A549 treated with RU486 at 1 μM for 4 hours (cell line): ENCODE data around the gene KIR2DL1. TPM values are rescaled to one million over a fixed set of nuclear protein-coding genes. Genes with fewer than 3 reads are reported as not detected.

ENCODE experiments used
- total RNA-seq: library from RNA; stranded (reverse); fragments of 200-300 nt; extraction: Qiagen RNA extraction; gene quantifications from 5 replicates; pipeline ENCODE4 v1.2.3, GENCODE V29; 2022; ENCODE audit warnings: low read depth

The KIR2DL1 gene
- total RNA-seq = not detected in 5 replicates

GRCh38 chr19:54769646-54770045 lies at the start of gene KIR2DL1:
KIR2DL1 (plus strand) TSS chr19:54769793; CDS start chr19:54769851, 58 bp downstream.

GRCh38 chr19:54724142-54724541 lies 45.5 kb upstream of the KIR2DL1 start, which contains the start of gene KIR3DL3:
KIR3DL3 (plus strand) TSS chr19:54724442; CDS start chr19:54724497, 55 bp downstream.

GRCh38 chr19:54738306-54738705 lies 31.3 kb upstream of the KIR2DL1 start, which contains the start of gene KIR2DL3:
KIR2DL3 (plus strand) TSS chr19:54738513; CDS start chr19:54738546, 33 bp downstream.

GRCh38 chr19:54803410-54803809 lies 33.8 kb downstream of the KIR2DL1 start, which contains the start of gene KIR2DL4:
KIR2DL4 (plus strand) TSS chr19:54803610; CDS start chr19:54803652, 42 bp downstream.

GRCh38 chr19:54816251-54816650 lies 46.7 kb downstream of the KIR2DL1 start, which contains the start of gene KIR3DL1:
KIR3DL1 (plus strand) TSS chr19:54816468.

GRCh38 chr19:54832496-54832895 lies 62.9 kb downstream of the KIR2DL1 start, which contains the start of gene KIR2DS4:
KIR2DS4 (plus strand) TSS chr19:54832676.

Other genes starting within 250 kb of the KIR2DL1 start
- gene LILRA2, start 196.0 kb upstream of the KIR2DL1 start, total RNA-seq = not detected in 5 replicates
- gene LILRA1, start 176.2 kb upstream of the KIR2DL1 start, total RNA-seq = not detected in 5 replicates
- gene LILRB1, start 139.3 kb upstream of the KIR2DL1 start, total RNA-seq = 0.03 TPM in 1 of 5 replicates, not detected in the others
- not detected in 5 replicates for gene LILRB4, start 106.8 kb upstream of the KIR2DL1 start, total RNA-seq
- gene KIR3DL3, start 45.4 kb upstream of the KIR2DL1 start, total RNA-seq = not detected in 5 replicates
- not detected in 5 replicates for gene KIR2DL3, start 31.3 kb upstream of the KIR2DL1 start, total RNA-seq
- not detected in 5 replicates for gene KIR2DL4, start 33.8 kb downstream of the KIR2DL1 start, total RNA-seq
- gene KIR3DL1, start 46.7 kb downstream of the KIR2DL1 start, total RNA-seq = not detected in 5 replicates
- not detected in 5 replicates for gene KIR2DS4, start 62.9 kb downstream of the KIR2DL1 start, total RNA-seq
- gene KIR3DL2, start 80.7 kb downstream of the KIR2DL1 start, total RNA-seq = not detected in 5 replicates
- not detected in 5 replicates for gene FCAR, start 104.4 kb downstream of the KIR2DL1 start, total RNA-seq
- gene NCR1, start 136.4 kb downstream of the KIR2DL1 start, total RNA-seq = not detected in 5 replicates
- gene NLRP7, start 177.7 kb downstream of the KIR2DL1 start, total RNA-seq = not detected in 5 replicates
- gene NLRP2, start 196.6 kb downstream of the KIR2DL1 start, total RNA-seq = 24.0 to 26.8 TPM (median 25.2 TPM) in 5 replicates